HEK293T (cell line): Measurements from ENCODE around the gene TMEM150B.

Experiments
- CTCF ChIA-PET: fragments of 350-600 bp; formaldehyde crosslinking; extraction: SDS; loops from one replicate; lab custom pipeline; 2021; ENCODE audit warnings: antibody characterized with exemption, inconsistent platforms; lab: Yijun Ruan, JAX
- POLR2A ChIA-PET: fragments of 350-600 bp; formaldehyde crosslinking; extraction: SDS; loops from one replicate; lab custom pipeline; 2020; ENCODE audit warnings: antibody characterized with exemption, inconsistent platforms; lab: Yijun Ruan, JAX
- DNase-seq: peaks from one replicate; pipeline ENCODE4 v3.0.0; 2012; ENCODE audit warnings: mixed read lengths; ENCODE audit errors: extremely low spot score
- ARNT ChIP-seq: fragments of 450-650 bp; IDR thresholded peaks from 2 replicates; pipeline ENCODE4 v1.6.1; 2017; ENCODE audit warnings: mild to moderate bottlenecking
- BHLHE40 ChIP-seq: fragments of 450-650 bp; IDR thresholded peaks from 2 replicates; pipeline ENCODE4 v1.6.1; 2016; ENCODE audit warnings: mild to moderate bottlenecking, moderate library complexity, borderline replicate concordance
- CTBP1 ChIP-seq: fragments of 450-650 bp; IDR thresholded peaks from 2 replicates; pipeline ENCODE4 v1.6.1; 2016; ENCODE audit warnings: borderline replicate concordance
- ELF4 ChIP-seq: fragments of 450-650 bp; IDR thresholded peaks from 2 replicates; pipeline ENCODE4 v1.6.1; 2017; ENCODE audit warnings: antibody characterized with exemption
- FOXA1 ChIP-seq: fragments of 450-650 bp; IDR thresholded peaks from 2 replicates; pipeline ENCODE4 v1.6.1; 2016; ENCODE audit warnings: mild to moderate bottlenecking
- FOXK2 ChIP-seq: fragments of 450-650 bp; IDR thresholded peaks from 2 replicates; pipeline ENCODE4 v1.6.1; 2016; ENCODE audit warnings: mild to moderate bottlenecking
- FOXM1 ChIP-seq: fragments of 450-650 bp; IDR thresholded peaks from 2 replicates; pipeline ENCODE4 v1.6.1; 2017; ENCODE audit warnings: mild to moderate bottlenecking, borderline replicate concordance
- HDGF ChIP-seq: fragments of 450-650 bp; IDR thresholded peaks from 2 replicates; pipeline ENCODE4 v1.6.1; 2017; ENCODE audit warnings: antibody characterized with exemption, borderline replicate concordance
- L3MBTL2 ChIP-seq: fragments of 450-650 bp; conservative IDR thresholded peaks from 2 replicates; pipeline ENCODE4 v1.6.1; 2016; ENCODE audit warnings: mild to moderate bottlenecking
- LEF1 ChIP-seq: fragments of 450-650 bp; IDR thresholded peaks from 2 replicates; pipeline ENCODE4 v1.6.1; 2017; ENCODE audit warnings: mild to moderate bottlenecking, borderline replicate concordance
- NFRKB ChIP-seq: fragments of 450-650 bp; IDR thresholded peaks from 2 replicates; pipeline ENCODE4 v1.6.1; 2016; ENCODE audit warnings: mild to moderate bottlenecking, moderate library complexity
- SP1 ChIP-seq: fragments of 450-650 bp; IDR thresholded peaks from 2 replicates; pipeline ENCODE4 v1.6.1; 2017
- SUZ12 ChIP-seq: fragments of 450-650 bp; IDR thresholded peaks from 2 replicates; pipeline ENCODE4 v1.6.1; 2016; ENCODE audit warnings: mild to moderate bottlenecking
- TARDBP ChIP-seq: fragments of 450-650 bp; IDR thresholded peaks from 2 replicates; pipeline ENCODE4 v1.6.1; 2016
- ZNF384 ChIP-seq: fragments of 450-650 bp; IDR thresholded peaks from 2 replicates; pipeline ENCODE4 v1.6.1; 2016
- TF ChIP-seq, protein P1 (sequence below): fragments of 450-650 bp; IDR thresholded peaks from 2 replicates; pipeline ENCODE4 v1.6.1; 2016

TMEM150B gene

GRCh38 chr19:55311397-55311796, 13.7 kb downstream of the TMEM150B start:
- POLR2A ChIA-PET: interaction anchor here (1.3 kb wide), 1 partner anchor 96 kb away, joined by 3 read pairs; the partner anchor contains the start of gene UBE2S

DNA sequence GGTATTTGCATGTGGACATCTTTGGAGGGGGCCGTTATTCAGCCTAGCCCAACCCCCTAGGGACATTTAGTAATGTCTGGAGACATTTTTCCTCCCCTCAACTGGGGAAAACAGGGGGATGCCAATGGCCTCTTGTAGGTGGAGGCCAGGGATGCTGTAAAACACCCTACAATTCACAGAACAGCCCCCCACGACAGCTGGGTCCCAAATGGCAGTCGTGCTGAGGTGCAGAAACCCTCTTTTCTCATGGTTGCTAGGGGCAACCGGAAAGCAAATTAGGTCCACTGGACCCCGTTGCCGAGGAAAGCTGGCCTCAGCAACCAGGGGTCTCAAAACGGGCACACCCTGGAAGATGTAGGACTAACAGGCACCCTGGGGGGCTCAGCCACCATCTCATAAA, 14.6 kb downstream of the TMEM150B start:
- POLR2A ChIA-PET: no interaction called here
- CTCF ChIA-PET: no interaction called here
- no peak for DNase-seq
- no peak for TF ChIP-seq LEF1
- no peak for TF ChIP-seq ARNT
- TF ChIP-seq HDGF: no peak
- no peak for TF ChIP-seq SP1
- no peak for TF ChIP-seq NFRKB
- no peak for TF ChIP-seq FOXA1
- TF ChIP-seq, protein P1, sequence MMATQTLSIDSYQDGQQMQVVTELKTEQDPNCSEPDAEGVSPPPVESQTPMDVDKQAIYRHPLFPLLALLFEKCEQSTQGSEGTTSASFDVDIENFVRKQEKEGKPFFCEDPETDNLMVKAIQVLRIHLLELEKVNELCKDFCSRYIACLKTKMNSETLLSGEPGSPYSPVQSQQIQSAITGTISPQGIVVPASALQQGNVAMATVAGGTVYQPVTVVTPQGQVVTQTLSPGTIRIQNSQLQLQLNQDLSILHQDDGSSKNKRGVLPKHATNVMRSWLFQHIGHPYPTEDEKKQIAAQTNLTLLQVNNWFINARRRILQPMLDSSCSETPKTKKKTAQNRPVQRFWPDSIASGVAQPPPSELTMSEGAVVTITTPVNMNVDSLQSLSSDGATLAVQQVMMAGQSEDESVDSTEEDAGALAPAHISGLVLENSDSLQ: no peak
- no peak for TF ChIP-seq FOXK2
- no peak for TF ChIP-seq FOXM1
- no peak for TF ChIP-seq ELF4
- no peak for TF ChIP-seq TARDBP
- TF ChIP-seq ZNF384: no peak
- TF ChIP-seq CTBP1: no peak
- TF ChIP-seq BHLHE40: no peak
- no peak for TF ChIP-seq SUZ12
- no peak for TF ChIP-seq L3MBTL2

More at GRCh38 chr19:55311397-55311796, 13.7 kb downstream of the TMEM150B start:
- CTCF ChIA-PET: interaction anchor here (0.8 kb wide), 1 partner anchor 165 kb away, joined by 4 read pairs; the partner anchor contains the start of gene ZNF628
- DNase-seq: no peak
- no peak for TF ChIP-seq BHLHE40
- TF ChIP-seq LEF1: no peak
- TF ChIP-seq SUZ12: no peak
- TF ChIP-seq CTBP1: no peak
- no peak for TF ChIP-seq FOXM1
- no peak for TF ChIP-seq TARDBP
- TF ChIP-seq ELF4: no peak
- no peak for TF ChIP-seq ZNF384
- TF ChIP-seq SP1: no peak
- TF ChIP-seq, protein P1: no peak
- TF ChIP-seq L3MBTL2: no peak
- TF ChIP-seq FOXA1: no peak
- no peak for TF ChIP-seq ARNT
- no peak for TF ChIP-seq HDGF
- TF ChIP-seq FOXK2: no peak
- no peak for TF ChIP-seq NFRKB

DNA sequence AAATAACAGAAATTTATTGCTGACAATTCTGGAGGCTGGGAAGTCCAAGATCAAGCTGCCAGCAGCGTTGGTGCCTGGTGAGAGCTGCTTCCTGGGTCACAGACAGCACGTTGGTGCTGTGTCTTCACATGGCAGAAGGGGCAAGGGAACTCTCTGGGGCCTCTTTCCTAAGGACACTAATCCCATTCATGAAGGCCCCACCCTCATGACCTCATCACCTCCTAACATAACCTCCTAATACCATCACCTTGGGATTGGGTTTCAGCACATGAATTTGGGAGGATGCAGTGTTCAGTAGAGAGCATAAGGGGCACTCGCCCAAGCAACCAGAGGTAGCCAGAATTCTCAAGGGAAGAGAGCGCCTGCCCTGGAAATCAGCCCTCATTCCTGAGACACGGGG, 15.7 kb downstream of the TMEM150B start:
- no peak for TF ChIP-seq BHLHE40
- TF ChIP-seq, protein P1: no peak
- TF ChIP-seq FOXM1: no peak
- no peak for TF ChIP-seq SP1
- TF ChIP-seq TARDBP: no peak
- TF ChIP-seq FOXK2: no peak
- no peak for TF ChIP-seq ZNF384
- TF ChIP-seq ELF4: no peak
- TF ChIP-seq CTBP1: no peak
- TF ChIP-seq SUZ12: no peak
- no peak for TF ChIP-seq NFRKB
- no peak for TF ChIP-seq LEF1
- TF ChIP-seq HDGF: no peak
- ChIA-PET CTCF (no interaction called here), POLR2A (no interaction called here)
- DNase-seq: no peak

GRCh38 chr19:55308281-55308680, 16.9 kb downstream of the TMEM150B start:
- no peak for DNase-seq
- CTCF ChIA-PET: no interaction called here
- no peak for TF ChIP-seq ARNT
- TF ChIP-seq HDGF: no peak
- no peak for TF ChIP-seq ELF4
- TF ChIP-seq SP1: no peak
- no peak for TF ChIP-seq L3MBTL2
- no peak for TF ChIP-seq NFRKB
- TF ChIP-seq CTBP1: no peak
- no peak for TF ChIP-seq FOXK2
- no peak for TF ChIP-seq TARDBP
- TF ChIP-seq LEF1: no peak
- TF ChIP-seq BHLHE40: no peak
- POLR2A ChIA-PET: no interaction called here

DNA sequence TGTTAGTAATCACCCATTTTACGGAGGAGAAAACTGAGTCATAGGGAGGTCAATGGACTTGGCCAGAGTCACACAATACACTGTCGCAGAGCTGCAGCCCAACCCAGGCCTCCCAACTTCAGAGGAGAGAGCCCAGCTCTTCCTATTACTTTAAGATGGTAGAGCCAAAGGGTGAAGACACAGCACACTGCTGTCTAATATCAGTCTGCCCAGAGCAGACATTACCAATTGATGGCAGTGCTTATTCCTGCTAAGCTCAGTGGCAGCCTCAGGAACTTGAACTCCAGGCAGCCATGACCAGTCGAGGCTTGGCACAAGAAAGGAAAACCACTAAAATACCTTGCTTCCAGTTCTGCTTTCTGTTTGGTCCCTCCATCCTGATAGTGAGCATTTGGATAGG, 18.4 kb downstream of the TMEM150B start:
- ChIA-PET CTCF (no interaction called here), POLR2A (interaction anchor here (1.0 to 1.2 kb wide), 2 partner anchors 33 to 100 kb away, joined by 3 to 4 read pairs; partner anchors contain the start of gene KMT5C)
- no peak for DNase-seq
- no peak for TF ChIP-seq FOXK2
- no peak for TF ChIP-seq ZNF384
- TF ChIP-seq FOXA1: no peak
- no peak for TF ChIP-seq BHLHE40
- TF ChIP-seq SUZ12: no peak
- TF ChIP-seq L3MBTL2: no peak
- no peak for TF ChIP-seq CTBP1
- no peak for TF ChIP-seq NFRKB
- TF ChIP-seq TARDBP: no peak
- TF ChIP-seq FOXM1: no peak
- TF ChIP-seq ARNT: no peak
